ENCODE results near the gene ASTL.
A peak's percentile ranks its signal among the peaks of the same experiment; 100 is the strongest.

ASTL gene

DNA sequence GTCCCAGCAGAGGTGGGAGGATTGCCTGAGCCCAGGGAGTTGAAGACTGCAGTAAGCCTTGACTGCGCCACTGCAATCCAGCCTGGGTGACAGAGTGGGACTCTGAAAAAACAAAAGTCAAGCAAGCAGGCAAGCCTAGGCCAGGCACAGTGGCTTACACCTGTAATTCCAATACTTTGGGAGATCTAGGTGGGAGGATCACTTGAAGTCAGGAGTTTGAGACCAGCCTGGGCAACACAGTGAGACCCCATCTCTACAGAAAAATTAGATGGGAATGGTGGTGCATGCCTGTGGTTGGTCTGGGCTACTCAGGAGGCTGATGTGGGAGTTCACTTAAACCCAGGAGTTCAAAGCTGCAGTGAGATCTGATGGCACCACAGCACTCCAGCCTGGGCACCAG lies 41.7 kb upstream of the ASTL start:
- no peak for TF ChIP-seq CTCF (conservative IDR thresholded peaks at IDR 0.05)
- no peak for TF ChIP-seq ZFX (IDR thresholded peaks at IDR 0.05)
- no peak overlapping the region for H3K27ac ChIP-seq

DNA sequence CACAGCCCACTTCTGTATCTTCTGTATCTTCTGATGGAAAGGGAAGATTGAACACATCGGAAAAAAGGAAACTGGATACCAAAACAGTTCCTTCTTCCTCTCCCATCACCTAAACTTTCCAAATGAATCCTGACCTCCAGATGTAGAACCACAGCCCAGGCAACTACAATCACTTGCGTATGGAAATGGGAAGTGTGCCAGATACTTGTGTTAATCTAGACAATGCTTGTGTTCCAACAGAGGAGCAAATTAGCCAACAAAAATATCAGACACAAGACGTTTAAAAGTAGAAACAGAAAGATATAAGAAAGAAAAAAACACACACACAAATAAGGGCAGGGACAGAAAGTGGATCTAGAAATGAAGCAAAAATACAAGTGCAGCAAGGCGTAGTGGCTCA lies 38.4 kb upstream of the ASTL start:
- no peak overlapping the region for H3K27ac ChIP-seq
- TF ChIP-seq ZFX (IDR thresholded peaks at IDR 0.05) (no peak), CTCF (conservative IDR thresholded peaks at IDR 0.05) (no peak)

GRCh38 chr2:96175951-96176350 lies 37.6 kb upstream of the ASTL start:
- TF ChIP-seq CTCF (conservative IDR thresholded peaks at IDR 0.05) (no peak), ZFX (IDR thresholded peaks at IDR 0.05) (no peak)

GRCh38 chr2:96174251-96175144 lies 36.2 kb upstream of the ASTL start:
- no peak overlapping the region for H3K27ac ChIP-seq
- TF ChIP-seq CTCF (conservative IDR thresholded peaks at IDR 0.05) (peak; percentile 95), ZFX (IDR thresholded peaks at IDR 0.05) (no peak)

More at GRCh38 chr2:96175951-96176350, 37.6 kb upstream of the ASTL start:
- H3K27ac ChIP-seq: no peak overlapping the region

DNA sequence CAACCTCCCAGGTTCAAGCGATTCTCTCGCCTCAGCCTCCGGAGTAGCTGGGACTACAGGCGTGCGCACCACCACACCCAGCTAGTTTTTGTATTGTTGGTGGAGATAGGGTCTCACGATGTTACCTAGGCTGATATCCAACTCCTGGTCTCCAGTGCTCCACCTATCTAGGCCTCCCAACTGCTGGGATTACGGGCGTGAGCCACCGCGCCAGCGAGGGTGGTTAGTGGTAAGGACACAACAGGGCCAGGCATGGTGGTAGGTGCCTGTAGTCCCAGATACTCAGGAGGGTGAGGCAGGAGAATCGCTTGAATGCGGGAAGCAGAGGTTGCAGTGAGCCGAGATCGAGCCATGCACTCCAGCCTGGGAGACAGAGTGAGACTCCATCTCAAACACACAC lies 33.5 kb upstream of the ASTL start:
- H3K27ac ChIP-seq: no peak overlapping the region
- no peak for TF ChIP-seq ZFX (IDR thresholded peaks at IDR 0.05)
- no peak for TF ChIP-seq CTCF (conservative IDR thresholded peaks at IDR 0.05)

DNA sequence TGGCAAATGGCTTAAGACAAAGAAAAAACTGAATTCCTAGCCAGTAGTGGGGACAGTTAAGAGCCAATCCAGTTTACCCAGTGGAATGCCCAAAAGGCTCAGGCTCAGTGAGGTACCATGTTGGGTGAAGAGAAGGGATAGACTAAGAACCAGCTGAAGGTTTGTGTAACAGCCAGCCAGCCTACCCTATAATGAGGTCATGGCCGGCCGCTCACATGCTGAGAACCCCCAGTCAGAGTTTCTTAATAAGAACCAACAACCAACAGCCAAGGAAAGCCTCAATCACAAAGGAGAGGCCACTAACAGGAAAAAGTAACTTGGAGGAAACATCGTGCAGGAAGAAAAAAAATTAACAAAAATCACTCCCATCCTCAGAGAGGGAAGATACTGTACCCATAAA lies 32.3 kb upstream of the ASTL start:
- TF ChIP-seq ZFX (IDR thresholded peaks at IDR 0.05) (no peak), CTCF (conservative IDR thresholded peaks at IDR 0.05) (no peak)
- H3K27ac ChIP-seq: no peak overlapping the region

DNA sequence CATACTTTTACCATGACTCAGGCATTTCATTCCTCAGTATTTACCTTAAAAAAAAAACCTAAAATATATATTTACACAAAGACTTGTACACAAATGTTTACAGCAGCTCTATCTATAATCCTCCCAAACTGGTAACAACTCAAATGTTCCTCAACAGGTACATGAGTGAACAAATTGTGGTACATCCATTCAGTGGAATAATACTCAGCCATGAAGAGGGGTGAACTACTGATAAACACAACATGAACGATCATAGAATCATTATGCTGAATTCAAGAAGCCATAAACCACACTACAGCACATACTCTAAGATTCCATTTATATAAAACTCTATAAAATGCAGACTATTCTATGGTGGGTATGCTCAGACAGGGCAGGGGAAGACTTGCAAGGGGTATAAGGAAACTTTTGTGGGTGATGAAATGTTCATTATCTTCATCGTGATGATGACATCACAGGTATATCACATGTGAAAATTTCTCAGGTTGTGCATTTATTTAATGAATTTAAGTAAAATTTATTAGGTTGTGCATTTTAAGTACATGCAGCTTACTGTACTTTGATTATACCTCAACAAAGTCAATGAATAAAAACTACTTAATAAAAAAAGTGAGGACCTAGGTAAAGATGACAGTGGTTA lies 31.7 kb upstream of the ASTL start:
- no peak overlapping the region for H3K27ac ChIP-seq
- TF ChIP-seq ZFX (IDR thresholded peaks at IDR 0.05) (no peak), CTCF (conservative IDR thresholded peaks at IDR 0.05) (no peak)
